ENCODE data around the gene SDHC. TPM values are rescaled to one million over a fixed set of nuclear protein-coding genes. Genes with fewer than 3 reads are reported as not detected.

SDHC gene
- total and polyA plus RNA-seq, 2 of the 13 experiments (the other 11 are each of a cell fraction or from before 2014, with no cell fraction given): 27.1 to 229 TPM

DNA sequence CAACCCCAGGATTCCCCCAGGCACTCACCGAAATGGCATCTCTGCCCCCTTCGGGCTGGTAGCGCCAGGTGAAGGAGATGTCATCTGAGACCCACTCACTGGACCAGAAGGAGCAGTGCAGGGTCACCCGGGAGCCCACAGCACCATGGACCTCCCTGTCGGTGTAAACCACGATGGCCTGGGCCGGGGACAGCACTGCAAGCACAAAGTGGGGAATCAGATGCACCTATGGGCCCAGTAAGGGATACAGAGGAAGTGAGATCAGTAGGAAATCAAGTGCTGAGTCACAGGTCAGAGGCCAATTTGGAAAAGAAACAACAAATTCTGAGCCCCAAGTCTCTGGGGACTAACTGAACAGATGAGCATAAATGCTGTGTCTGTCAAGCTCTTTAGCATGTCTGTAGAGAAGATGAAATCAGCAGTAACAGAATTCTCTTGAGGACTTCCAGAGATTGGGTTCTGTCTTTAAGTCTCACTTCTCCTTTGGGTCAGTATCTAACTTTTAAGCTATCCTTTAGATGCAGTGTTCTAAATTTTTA lies 6.9 kb upstream of the SDHC start (continued):
- TF ChIP-seq ZNF44 (CRISPR knock-in tag; IDR thresholded peaks at IDR 0.05): no peak
- peak; percentile 28; the same call in 1 of the 2 replicates for TF ChIP-seq POLR2G (IDR thresholded peaks at IDR 0.05; ENCODE audit: low read depth, low read length)
- TF ChIP-seq, protein P1, sequence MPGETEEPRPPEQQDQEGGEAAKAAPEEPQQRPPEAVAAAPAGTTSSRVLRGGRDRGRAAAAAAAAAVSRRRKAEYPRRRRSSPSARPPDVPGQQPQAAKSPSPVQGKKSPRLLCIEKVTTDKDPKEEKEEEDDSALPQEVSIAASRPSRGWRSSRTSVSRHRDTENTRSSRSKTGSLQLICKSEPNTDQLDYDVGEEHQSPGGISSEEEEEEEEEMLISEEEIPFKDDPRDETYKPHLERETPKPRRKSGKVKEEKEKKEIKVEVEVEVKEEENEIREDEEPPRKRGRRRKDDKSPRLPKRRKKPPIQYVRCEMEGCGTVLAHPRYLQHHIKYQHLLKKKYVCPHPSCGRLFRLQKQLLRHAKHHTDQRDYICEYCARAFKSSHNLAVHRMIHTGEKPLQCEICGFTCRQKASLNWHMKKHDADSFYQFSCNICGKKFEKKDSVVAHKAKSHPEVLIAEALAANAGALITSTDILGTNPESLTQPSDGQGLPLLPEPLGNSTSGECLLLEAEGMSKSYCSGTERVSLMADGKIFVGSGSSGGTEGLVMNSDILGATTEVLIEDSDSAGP (CRISPR knock-in tag; IDR thresholded peaks at IDR 0.05; ENCODE audit: borderline replicate concordance): no peak
- TF ChIP-seq HOXA7 (CRISPR knock-in tag; IDR thresholded peaks at IDR 0.05): no peak
- TF ChIP-seq SOX5 (CRISPR knock-in tag; IDR thresholded peaks at IDR 0.05; ENCODE audit: borderline replicate concordance): no peak
- TF ChIP-seq, protein P2, sequence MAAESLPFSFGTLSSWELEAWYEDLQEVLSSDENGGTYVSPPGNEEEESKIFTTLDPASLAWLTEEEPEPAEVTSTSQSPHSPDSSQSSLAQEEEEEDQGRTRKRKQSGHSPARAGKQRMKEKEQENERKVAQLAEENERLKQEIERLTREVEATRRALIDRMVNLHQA (CRISPR knock-in tag; IDR thresholded peaks at IDR 0.05): no peak
- no peak for TF ChIP-seq GABPA (IDR thresholded peaks at IDR 0.05; ENCODE audit: low read depth, low read length)
- peak; percentile 77 for TF ChIP-seq GABPA (CRISPR knock-in tag; IDR thresholded peaks at IDR 0.05; ENCODE audit: low read depth)

DNA sequence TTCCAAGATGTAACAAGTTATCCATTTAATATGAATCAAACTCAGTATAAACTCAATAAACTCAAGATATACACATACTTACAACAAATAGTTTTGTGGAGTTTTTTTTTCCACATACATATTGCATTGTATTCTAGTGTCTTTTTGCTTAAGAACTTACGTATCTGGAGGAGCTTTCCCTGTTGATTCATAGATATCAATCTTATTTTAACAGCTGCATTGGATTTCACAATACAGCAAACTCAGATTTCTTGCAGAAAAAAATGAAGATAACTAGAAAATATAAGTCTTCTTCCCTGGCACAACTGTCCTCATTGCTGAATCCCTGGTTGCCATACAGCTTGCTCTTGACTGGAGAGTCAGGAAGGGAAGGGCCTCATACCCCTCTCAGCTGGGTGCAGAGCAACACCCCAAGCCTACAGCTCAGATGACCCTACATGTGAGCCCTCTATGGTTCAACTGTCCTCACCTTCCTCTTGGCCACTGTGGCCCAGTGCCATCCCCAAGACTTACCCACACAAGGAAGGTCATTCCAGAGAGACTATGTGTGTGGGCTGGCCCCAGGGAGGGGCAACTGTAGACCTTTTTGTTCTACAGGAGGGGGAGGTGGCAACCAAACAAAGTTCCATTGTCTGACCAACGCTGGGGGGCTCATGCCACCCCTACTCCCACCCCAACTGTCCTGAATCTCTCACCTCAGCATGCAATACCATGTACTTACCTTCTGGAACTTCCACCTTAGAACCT lies 6.1 kb upstream of the SDHC start:
- H3K4me3 ChIP-seq (replicated peaks in 1 of 3; ENCODE audit: insufficient read depth in 1 of 3, low read depth in 2 of 3, low read length in 3 of 3): no peak overlapping the region
- peak overlapping the region; percentile 11 for H2AFZ ChIP-seq (ENCODE audit: low read length)
- peak overlapping the region; percentile 41 for H3K4me2 ChIP-seq (ENCODE audit: low read depth, low read length)
- CTCF ChIA-PET (ENCODE audit: low intra/inter-chr PET ratio, low total read pairs): no interaction called here
- H3K79me2 ChIP-seq (ENCODE audit: insufficient read depth, low read length): no peaks in the 10 kb centered on the region
- no peak overlapping the region for H3K27ac ChIP-seq (ENCODE audit: extremely low read length, insufficient read depth, low read length)
- no peaks in the 10 kb centered on the region for H3K9me3 ChIP-seq (ENCODE audit: low read length)
- BruUV-seq (replicated peaks): no TSS peak
- in situ Hi-C loops (cut with HindIII; ENCODE audit: extremely low pct_ligation_motif_present, low pct_unique_long_range_greater_than_20kb): no loop called here
- H3K4me1 ChIP-seq (ENCODE audit: insufficient read depth, low read length): peaks cover 87% of the 10 kb centered on the region
- H3K9ac ChIP-seq (ENCODE audit: insufficient read depth, low read depth, low read length): no peak overlapping the region
- no peak for TF ChIP-seq RCOR2 (CRISPR knock-in tag; IDR thresholded peaks at IDR 0.05)
- TF ChIP-seq, protein P3, sequence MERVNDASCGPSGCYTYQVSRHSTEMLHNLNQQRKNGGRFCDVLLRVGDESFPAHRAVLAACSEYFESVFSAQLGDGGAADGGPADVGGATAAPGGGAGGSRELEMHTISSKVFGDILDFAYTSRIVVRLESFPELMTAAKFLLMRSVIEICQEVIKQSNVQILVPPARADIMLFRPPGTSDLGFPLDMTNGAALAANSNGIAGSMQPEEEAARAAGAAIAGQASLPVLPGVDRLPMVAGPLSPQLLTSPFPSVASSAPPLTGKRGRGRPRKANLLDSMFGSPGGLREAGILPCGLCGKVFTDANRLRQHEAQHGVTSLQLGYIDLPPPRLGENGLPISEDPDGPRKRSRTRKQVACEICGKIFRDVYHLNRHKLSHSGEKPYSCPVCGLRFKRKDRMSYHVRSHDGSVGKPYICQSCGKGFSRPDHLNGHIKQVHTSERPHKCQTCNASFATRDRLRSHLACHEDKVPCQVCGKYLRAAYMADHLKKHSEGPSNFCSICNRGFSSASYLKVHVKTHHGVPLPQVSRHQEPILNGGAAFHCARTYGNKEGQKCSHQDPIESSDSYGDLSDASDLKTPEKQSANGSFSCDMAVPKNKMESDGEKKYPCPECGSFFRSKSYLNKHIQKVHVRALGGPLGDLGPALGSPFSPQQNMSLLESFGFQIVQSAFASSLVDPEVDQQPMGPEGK (CRISPR knock-in tag; IDR thresholded peaks at IDR 0.05): peak; percentile 65
- TF ChIP-seq SOX13 (IDR thresholded peaks at IDR 0.05): no peak
- peak in 1 of 2 experiments; percentile 34; a peak in 1 of 4 replicates for TF ChIP-seq SOX13 (CRISPR knock-in tag; conservative IDR thresholded peaks at IDR 0.05 in 1 of 2, IDR thresholded peaks at IDR 0.05 in 1 of 2)
- no peak for TF ChIP-seq KAT7 (CRISPR knock-in tag; IDR thresholded peaks at IDR 0.05; ENCODE audit: borderline replicate concordance)
- intact Hi-C loops (cut with micrococcal nuclease; ENCODE audit: unreplicated experiment): no loop called here
- WGBS (ENCODE audit: low lambda C conversion rate): 54% methylated on average over 2 of the region's 2 CpGs
- H3K27me3 ChIP-seq (ENCODE audit: control insufficient read depth in 1 of 2, insufficient read depth in 2 of 2, low read length in 2 of 2): no peaks in the 10 kb centered on the region
- H4K20me1 ChIP-seq (ENCODE audit: insufficient read depth, low read length): no peaks in the 10 kb centered on the region
- DNase-seq (ENCODE audit: low spot score) (no peak), ATAC-seq (no peak), FAIRE-seq (no peak)
- POLR2A ChIA-PET: interaction anchor here (1.3 to 2.4 kb wide), 4 partner anchors 9 to 110 kb away, joined by 3 to 10 read pairs (median 4); partner anchors contain the start of gene TOMM40L
- no peaks in the 10 kb centered on the region for H3K36me3 ChIP-seq (replicated peaks in 1 of 2; ENCODE audit: control insufficient read depth in 1 of 2, insufficient read depth in 2 of 2, low read length in 2 of 2)
